Stimulated activated naive CD8-positive, alpha-beta T cell treated with anti-CD3 and anti-CD28 coated beads, Interleukin-15, amount 100 ng/mL, for 72 hours (primary cell): ENCODE data around the gene SMIM24.
"Not testable (repeated sequence)": the region's sequence is repeated elsewhere in the genome, so short reads cannot be mapped to it uniquely, and the experiment has no call there.

Experiments
- ATAC-seq: fragments of 150-1000 bp; cut with Tn5 transposase; 2 replicates; pipeline ENCODE4 v1.10.0; 2021; ENCODE audit warnings: mild to moderate bottlenecking, moderate library complexity
- DNase-seq, 2 donors: peaks; one replicate each; pipeline ENCODE4 v3.0.0; 2021 to 2022
- H3K27ac Mint-ChIP-seq, 2 donors: one replicate each; pipeline ENCODE4 v1.8.0; 2022; ENCODE audit warnings: mild to moderate bottlenecking in 2 of 2, mixed read lengths in 2 of 2, moderate library complexity in 2 of 2
- H3K27me3 Mint-ChIP-seq: one replicate; pipeline ENCODE4 v1.8.0; 2022; ENCODE audit warnings: mixed read lengths
- H3K4me1 Mint-ChIP-seq: one replicate; pipeline ENCODE4 v1.8.0; 2022; ENCODE audit warnings: mild to moderate bottlenecking, mixed read lengths
- H3K4me3 Mint-ChIP-seq, 2 donors: one replicate each; pipeline ENCODE4 v1.8.0; 2022; ENCODE audit warnings: mild to moderate bottlenecking in 2 of 2, mixed read lengths in 2 of 2, moderate library complexity in 1 of 2
- H3K9me3 Mint-ChIP-seq, 2 donors: one replicate each; pipeline ENCODE4 v1.8.0; 2022; ENCODE audit warnings: mixed read lengths in 2 of 2

The SMIM24 gene

DNA sequence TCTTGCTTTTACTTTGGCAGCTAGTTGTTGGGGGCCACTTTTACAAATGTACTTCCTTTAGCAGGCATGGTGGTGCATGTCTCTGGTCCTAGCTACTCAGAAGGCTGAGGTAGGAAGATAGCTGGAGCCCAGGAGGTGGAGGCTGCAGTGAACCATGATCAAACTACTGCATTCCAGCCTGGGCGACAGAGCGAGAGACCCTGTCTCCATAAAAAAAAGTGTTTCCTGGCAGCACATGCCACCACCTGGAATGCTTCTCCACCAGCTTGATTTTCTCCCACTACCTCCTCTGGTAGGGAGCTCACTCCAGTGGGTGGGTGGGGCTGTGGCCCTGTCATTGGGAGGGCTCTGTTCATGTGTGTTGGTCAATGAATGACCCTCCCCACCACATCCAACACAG, 38.3 kb upstream of the SMIM24 start:
- ATAC-seq (no peak), DNase-seq (no peak)
- H3K4me3 Mint-ChIP-seq, result no peak overlapping the region
- H3K27me3 Mint-ChIP-seq, result no peaks in the 10 kb centered on the region
- H3K9me3 Mint-ChIP-seq, result no peaks in the 10 kb centered on the region
- peak overlapping the region in 1 of 2 donors; percentile 42 for H3K27ac Mint-ChIP-seq
- peaks cover 67% of the 10 kb centered on the region for H3K4me1 Mint-ChIP-seq

DNA sequence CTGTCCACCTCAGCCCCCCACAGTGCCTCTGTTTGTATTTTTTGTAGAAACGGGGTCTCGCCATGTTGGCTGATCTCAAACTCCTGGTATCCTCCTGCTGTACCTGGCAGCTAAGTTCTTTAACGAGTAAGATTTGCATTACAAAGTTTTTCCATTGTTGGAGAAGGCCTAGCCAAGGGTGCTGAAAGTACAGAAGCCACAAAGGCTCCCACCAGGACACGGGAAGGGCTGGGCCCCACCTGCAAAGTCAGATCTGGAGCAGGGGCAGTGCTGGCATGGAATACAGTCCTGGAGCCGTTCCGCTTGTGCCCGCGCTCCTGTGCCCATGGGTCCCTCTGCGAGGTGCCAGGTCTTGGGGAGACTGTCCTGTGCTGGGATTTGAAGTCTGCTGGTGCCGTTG, 37.9 kb upstream of the SMIM24 start:
- H3K4me1 Mint-ChIP-seq, result peaks cover 70% of the 10 kb centered on the region
- H3K4me3 Mint-ChIP-seq, result no peak overlapping the region
- no peaks in the 10 kb centered on the region for H3K9me3 Mint-ChIP-seq
- ATAC-seq (no peak), DNase-seq (no peak)
- no peaks in the 10 kb centered on the region for H3K27me3 Mint-ChIP-seq
- H3K27ac Mint-ChIP-seq, result peak overlapping the region in 1 of 2 donors; percentile 6

DNA sequence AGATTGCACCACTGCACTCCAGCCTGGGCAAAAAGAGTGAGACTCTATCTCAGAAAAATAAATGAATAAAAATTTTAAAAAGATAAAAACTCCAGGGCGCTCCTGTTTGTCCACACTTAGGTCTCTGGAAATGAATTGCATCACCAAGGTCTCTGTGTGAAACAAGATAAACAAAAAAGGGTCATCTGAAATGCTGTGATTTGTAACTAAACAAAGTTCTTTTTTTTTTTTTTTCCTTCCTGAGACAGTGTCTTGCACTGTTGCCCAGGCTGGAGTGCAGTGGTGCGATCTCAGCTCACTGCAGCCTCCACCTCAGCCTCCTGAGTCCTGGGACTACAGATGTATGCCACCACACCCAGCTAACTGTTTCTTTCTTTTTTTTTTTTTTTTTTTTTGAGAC, 37.3 kb upstream of the SMIM24 start:
- peaks cover 71% of the 10 kb centered on the region for H3K4me1 Mint-ChIP-seq
- peak overlapping the region in 1 of 2 donors; percentile 67 for H3K27ac Mint-ChIP-seq
- H3K27me3 Mint-ChIP-seq, result no peaks in the 10 kb centered on the region
- no peak for ATAC-seq
- H3K4me3 Mint-ChIP-seq, result no peak overlapping the region
- H3K9me3 Mint-ChIP-seq, result no peaks in the 10 kb centered on the region
- DNase-seq, result no peak

DNA sequence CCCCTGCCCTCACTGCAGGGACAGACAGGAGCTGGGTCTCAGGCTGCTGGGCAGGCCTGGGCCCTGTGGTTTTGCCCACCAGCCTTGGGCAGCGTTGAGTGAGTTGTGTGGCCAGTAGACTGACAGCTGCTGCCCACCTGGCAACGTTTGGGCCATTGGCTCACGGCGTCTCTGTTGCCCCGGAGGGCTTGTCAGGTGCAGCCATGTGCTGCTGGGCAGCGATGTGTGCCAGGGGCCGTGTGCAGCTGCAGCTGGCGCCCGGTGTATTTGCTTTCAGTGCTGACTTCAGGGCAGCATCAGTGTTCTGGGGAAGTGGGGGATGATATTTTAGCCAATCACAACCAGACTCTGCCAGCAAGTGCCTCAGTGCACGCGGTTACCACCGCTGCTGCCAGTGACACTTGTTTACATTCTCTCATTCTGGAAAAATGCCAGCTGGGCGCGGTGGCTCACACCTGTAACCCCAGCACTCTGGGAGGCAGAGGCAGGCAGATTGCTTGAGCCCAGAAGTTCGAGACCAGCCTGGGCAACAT, 36.4 kb upstream of the SMIM24 start:
- Mint-ChIP-seq H3K9me3 (no peaks in the 10 kb centered on the region), H3K4me1 (peaks cover 75% of the 10 kb centered on the region), H3K27me3 (no peaks in the 10 kb centered on the region), H3K4me3 (no peak overlapping the region), H3K27ac (peak overlapping the region in 1 of 2 donors; percentile 19)
- DNase-seq (no peak), ATAC-seq (peak; percentile 55)

DNA sequence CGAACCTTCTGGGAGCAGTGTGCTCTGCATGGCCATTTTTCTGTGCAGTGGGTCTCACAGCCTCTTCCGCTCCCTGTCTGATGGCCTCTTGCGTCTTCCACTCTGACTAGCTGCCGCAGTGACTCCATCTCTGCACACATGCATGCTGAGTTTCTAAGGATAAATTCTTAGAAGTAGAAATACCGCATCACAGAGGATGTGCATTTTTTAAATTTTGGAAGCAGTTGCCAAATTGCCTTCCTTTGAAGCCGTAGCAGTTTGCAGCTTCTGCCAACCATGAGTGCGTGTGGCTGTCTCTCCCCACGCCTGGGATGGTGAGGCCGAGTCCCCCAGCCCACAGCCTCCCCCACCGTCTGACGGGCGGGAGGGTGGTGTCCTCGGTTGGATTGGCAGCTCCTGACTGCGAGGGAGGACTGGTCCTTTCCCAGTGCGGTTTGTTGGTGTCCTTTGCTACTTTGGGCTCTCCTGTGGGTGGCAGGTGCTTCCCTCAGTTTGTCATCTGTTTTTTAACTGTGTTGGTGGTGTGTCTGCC, 35.6 kb upstream of the SMIM24 start:
- DNase-seq (no peak), ATAC-seq (no peak)
- Mint-ChIP-seq H3K27ac (peak overlapping the region in 1 of 2 donors; percentile 67), H3K27me3 (no peaks in the 10 kb centered on the region), H3K9me3 (no peaks in the 10 kb centered on the region), H3K4me1 (peaks cover 77% of the 10 kb centered on the region), H3K4me3 (no peak overlapping the region)

DNA sequence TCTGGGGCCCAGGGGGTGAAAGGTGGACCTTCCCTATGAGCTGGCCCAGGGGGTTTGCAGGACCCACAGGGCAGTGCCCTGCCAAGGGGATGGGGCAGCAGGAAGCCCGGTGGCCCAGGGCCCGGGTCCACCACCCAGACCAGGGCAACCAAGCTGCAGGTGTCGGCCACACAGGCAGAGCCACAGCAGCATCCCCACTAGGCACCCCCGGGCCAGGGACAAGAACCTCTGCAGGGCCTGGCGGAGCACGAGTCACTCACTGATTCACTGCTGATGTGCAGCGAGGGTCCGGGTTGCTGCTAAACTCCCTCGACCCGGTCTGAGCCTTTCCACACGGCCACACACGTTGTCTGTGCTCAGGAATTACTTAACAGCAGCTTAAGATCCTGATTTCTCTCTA, 34.6 kb upstream of the SMIM24 start:
- Mint-ChIP-seq H3K9me3 (no peaks in the 10 kb centered on the region), H3K27ac (no peak overlapping the region), H3K4me3 (no peak overlapping the region), H3K4me1 (peaks cover 82% of the 10 kb centered on the region), H3K27me3 (no peaks in the 10 kb centered on the region)
- DNase-seq, result no peak
- no peak for ATAC-seq

DNA sequence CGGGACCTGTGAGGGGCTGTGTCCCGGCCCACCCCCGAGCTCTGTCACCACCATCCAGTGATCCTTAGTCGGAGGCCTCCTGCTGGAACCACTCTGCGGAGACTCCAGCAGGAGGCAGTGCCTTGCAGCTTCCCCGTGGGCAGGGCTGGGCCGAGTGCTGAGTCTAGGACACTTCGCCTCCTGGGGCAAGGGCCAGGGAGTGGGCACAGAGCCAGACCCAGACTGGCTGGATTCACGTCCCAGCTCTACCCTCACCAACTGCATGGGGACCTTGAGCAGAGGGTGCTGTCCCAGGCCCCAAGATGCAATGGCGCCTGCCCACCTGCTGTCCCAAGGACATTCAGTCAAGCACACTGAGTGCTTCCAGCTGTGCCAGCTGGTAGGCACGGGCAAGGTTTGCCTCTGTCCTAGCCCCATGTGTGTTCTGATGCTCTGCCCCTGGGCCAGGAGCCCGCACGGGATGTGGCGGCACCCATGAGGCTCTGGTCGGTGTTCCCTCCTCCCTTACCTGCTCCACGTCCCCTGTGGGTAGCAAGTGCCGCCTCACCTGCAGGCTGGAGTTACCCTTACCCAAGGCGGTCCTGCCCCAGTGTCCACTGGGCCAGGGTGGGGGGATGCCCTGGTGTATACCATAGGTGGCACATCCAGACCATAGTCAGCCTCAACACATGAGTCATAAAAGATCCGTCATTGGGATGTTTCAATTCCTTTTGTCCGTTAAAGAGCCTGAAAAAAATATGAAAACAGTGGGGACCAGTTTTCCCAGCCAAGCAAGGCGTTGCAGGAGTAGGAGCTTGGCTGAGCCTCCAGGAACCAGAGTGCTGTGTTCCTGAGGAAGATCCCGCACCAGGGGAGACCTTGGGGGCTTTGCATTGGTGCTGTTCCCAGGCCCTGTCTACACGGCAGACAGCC, 33.2 kb upstream of the SMIM24 start:
- no peaks in the 10 kb centered on the region for H3K27me3 Mint-ChIP-seq
- no peak for DNase-seq
- H3K27ac Mint-ChIP-seq, result no peak overlapping the region
- peaks cover 86% of the 10 kb centered on the region for H3K4me1 Mint-ChIP-seq
- H3K4me3 Mint-ChIP-seq, result no peak overlapping the region
- ATAC-seq, result no peak
- no peaks in the 10 kb centered on the region for H3K9me3 Mint-ChIP-seq

DNA sequence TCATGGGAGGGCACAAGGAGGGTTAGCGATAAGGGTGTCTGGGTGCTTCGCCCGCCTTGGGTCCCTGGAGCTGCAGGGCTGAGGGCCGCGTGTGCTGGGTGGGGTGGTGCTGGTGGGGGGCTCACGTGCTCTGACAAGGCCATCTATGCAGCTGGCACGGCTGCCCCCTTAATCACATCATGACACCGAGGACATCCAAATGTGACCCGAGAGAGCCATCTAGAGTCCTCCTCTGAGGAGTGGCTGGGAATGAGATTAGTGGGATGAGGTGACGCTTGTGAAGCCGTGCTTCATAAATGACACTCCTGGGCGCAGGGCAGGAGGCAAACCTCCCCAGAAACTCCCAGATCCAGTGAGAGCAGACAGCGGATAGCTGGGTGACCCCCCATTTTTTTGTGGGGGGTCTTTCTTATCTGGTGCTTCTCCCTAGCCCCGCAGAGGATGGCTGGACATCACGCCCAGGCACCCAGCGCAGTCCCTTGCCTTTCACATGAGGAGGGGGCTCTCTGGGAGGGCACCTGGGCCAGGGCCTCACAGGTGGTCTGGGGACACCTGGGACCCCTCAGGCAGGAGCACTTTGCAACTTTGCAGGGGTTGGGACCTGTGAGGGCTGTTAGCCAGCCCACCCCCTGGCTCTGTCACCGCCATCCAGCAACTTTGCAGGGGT, 32.4 kb upstream of the SMIM24 start:
- H3K4me1 Mint-ChIP-seq, result peaks cover 86% of the 10 kb centered on the region
- no peak overlapping the region for H3K27ac Mint-ChIP-seq
- no peaks in the 10 kb centered on the region for H3K27me3 Mint-ChIP-seq
- no peaks in the 10 kb centered on the region for H3K9me3 Mint-ChIP-seq
- DNase-seq (no peak), ATAC-seq (no peak)
- no peak overlapping the region for H3K4me3 Mint-ChIP-seq

DNA sequence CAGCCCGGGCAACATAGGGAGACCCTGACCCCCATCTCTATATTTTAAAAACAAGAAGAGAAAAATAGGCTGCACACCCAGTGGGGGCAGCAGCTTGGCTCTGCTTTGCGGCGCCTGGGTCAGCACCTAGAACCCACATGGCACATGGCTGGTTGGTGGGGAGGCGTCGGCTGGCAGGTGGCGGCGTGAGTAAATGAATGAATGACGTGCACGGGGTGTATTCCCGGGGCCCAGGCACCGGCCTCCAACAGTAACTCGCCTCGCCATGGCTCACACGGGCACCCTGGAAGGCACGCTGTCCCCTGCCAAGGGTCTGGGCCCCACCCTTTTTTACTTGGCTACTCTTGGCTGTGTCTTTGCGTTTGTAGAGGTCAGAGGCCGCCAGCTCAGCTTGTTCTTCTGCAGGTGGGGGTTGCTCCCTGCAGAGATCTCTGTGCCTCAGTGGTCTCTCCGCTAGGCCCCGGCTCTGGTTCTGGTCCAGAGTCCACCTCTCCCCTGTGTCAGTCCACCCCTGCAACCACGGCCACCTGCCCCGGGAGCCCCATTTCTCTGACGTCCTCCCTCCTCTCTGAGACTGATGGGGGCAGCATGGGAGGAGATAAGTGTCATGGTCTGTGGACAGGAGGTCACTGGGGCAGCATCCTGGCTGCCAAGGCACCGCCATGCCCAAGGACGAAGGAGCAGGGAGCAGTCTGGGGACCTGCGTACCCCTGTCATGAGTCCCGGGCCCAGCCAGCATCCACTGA, 31.4 kb upstream of the SMIM24 start:
- DNase-seq (no peak), ATAC-seq (no peak)
- Mint-ChIP-seq H3K4me1 (peaks cover 89% of the 10 kb centered on the region), H3K27me3 (no peaks in the 10 kb centered on the region), H3K27ac (peak overlapping the region in 1 of 2 donors; percentile 83), H3K4me3 (no peak overlapping the region), H3K9me3 (no peaks in the 10 kb centered on the region)

DNA sequence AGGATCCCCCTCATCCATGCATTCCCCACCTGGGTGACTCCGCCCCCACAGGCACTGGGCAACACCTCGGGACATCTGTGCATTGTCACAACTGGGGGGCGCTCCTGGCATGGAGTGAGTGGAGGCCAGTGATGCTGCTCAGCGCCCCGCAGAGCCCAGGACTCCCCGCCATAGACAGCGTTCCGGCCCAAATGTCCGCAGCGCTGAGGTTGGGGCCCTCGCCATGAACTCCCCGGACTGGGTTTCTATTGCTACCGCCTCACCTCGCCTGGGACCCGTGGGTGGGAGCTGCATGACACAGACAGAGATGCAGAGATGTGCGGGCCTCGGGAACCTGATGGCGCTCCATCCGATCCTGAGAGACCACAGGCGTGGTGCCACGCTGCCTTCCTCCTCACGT, 30.4 kb upstream of the SMIM24 start:
- Mint-ChIP-seq H3K27ac (no peak overlapping the region), H3K4me3 (no peak overlapping the region), H3K27me3 (no peaks in the 10 kb centered on the region), H3K9me3 (no peaks in the 10 kb centered on the region), H3K4me1 (peaks cover 80% of the 10 kb centered on the region)
- no peak for ATAC-seq
- DNase-seq, result no peak

DNA sequence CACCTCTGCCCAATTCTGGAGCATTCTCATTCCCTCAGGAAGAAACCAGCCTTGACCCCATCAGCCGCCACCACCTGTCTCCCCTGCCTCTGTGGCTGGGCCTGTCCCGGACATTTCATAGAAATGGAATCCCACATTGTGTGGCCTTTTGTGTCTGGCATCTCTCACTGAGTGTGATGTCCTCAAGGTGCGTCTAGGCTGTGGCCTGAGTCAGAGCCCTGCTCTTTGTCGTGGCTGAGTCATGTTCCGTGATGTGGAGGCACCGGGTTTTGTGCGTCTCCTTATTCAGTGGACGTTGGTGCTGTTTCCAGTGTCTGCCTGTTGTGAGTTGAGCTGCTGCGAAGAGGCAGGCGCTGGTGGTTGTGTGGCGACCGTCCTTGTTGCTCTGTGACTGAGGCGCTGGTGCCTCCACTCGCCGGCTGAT, 29.3 kb upstream of the SMIM24 start:
- Mint-ChIP-seq H3K27ac (peak overlapping the region in 1 of 2 donors; percentile 7), H3K9me3 (no peaks in the 10 kb centered on the region), H3K27me3 (no peaks in the 10 kb centered on the region), H3K4me3 (peak overlapping the region; percentile 53 to 55), H3K4me1 (peaks cover 74% of the 10 kb centered on the region)
- DNase-seq (no peak), ATAC-seq (no peak)

DNA sequence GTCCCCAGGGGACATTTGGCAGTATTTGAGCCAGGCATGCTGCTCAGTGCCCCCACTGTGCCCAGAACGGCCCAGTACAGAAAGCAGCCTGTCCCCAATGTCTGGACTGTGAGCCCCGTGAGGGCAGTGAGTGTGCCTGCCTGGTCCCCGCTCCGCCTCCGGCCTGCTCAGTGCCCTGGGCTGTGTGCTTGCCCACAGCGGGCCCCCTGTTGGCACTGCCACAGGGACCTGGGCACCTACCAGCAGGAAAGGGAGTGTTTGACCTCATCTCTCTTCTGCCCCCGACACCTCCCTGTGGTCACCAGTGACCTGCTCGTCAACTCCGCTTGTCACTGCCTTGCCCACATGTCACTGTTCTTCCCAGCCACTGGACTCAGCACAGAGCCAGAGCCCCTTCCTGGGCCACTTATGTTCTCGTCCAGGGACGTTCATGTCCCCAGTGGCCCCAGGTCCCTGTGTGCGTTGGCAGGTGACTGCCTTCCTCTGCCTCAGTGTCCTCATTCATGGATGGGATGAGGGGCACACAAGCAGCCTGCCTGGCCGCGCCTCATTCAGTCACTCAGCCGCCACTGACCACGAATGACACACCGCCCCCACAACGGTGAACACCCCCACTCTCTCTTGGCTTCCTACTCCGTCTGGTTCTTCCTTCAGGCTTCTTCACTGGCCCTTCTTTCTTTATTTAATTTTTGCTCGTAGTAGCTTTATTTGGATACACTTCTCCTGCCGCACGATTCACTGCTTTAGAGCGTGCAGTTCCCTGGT, 28.6 kb upstream of the SMIM24 start:
- H3K4me3 Mint-ChIP-seq, result peak overlapping the region; percentile 53 to 55
- no peak for ATAC-seq
- no peaks in the 10 kb centered on the region for H3K27me3 Mint-ChIP-seq
- no peaks in the 10 kb centered on the region for H3K9me3 Mint-ChIP-seq
- no peak for DNase-seq
- no peak overlapping the region for H3K27ac Mint-ChIP-seq
- peaks cover 71% of the 10 kb centered on the region for H3K4me1 Mint-ChIP-seq

DNA sequence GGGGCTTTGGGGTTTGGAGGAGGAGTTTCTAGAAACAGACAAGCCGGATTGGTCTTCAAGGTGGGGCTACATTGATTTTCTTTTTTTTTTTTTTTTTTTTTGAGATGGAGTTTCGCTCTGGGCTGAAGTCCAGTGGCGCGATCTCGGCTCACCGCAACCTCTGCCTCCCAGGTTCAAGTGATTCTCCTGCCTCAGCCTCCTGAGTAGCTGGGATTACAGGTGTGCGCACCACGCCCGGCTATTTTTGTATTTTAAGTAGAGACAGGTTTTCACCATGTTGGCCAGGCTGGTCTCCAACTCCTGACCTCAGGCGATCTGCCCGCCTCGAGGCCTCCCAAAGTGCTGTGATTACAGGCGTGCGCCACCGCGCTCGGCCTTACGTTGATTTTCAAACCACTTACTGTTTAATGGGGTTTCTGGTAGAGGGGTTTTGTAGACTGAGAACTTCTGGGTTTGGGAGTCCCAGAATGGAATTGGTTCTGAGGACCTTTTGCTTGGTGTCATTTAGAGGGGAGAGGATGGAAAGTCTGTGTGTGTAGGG, 27.9 kb upstream of the SMIM24 start:
- not testable (repeated sequence) for DNase-seq, ATAC-seq, H3K27me3 Mint-ChIP-seq, H3K9me3 Mint-ChIP-seq
- peaks cover 65% of the 10 kb centered on the region for H3K4me1 Mint-ChIP-seq
- H3K4me3 Mint-ChIP-seq, result peak overlapping the region; percentile 47 to 55
- H3K27ac Mint-ChIP-seq, result peak overlapping the region in 1 of 2 donors; percentile 19

DNA sequence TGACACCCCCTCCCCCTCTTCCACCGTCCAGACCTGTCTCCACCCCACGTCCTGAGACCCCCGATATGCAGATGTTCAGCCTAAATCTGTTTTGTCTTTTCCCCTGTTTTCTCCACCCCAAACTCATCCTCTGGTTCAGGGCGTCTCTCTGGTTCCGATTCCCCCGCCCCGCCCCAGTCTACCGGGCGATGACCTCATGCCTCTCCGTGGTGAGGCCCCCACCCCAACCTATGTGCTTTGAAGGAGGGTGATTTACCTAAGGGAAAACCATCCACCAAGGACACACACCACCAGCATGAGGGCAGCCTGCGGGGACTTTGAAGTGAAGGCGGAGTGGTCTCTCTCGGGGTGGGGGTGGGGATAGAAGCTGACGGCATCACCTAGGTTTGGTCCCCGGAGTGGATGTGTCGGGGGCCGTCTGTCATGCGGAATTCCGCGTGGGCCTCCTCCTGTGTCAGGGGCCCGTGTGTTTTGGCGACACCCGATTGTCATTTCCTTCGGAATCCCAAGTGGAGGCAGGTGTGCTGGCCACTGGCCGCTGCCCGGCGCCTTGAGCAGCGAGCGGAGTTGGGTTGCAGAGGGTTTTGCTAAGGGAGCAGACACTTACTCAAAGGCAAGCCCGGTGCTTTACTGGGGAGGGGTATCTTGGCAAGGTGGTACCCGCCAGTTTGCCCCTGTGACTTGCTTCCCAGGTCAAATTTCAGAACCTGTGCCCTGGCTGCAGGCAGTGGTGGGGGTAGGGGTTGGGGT, 27.2 kb upstream of the SMIM24 start:
- peaks cover 63% of the 10 kb centered on the region for H3K4me1 Mint-ChIP-seq
- ATAC-seq (no peak), DNase-seq (no peak)
- peak overlapping the region; percentile 96 to 99 for H3K4me3 Mint-ChIP-seq
- peak overlapping the region; percentile 93 to 98 for H3K27ac Mint-ChIP-seq
- H3K9me3 Mint-ChIP-seq, result no peaks in the 10 kb centered on the region
- H3K27me3 Mint-ChIP-seq, result no peaks in the 10 kb centered on the region
